Medulla oblongata (tissue), 1 donor: Measurements from ENCODE around the gene C10orf143.
"Not testable (repeated sequence)": the region's sequence is repeated elsewhere in the genome, so short reads cannot be mapped to it uniquely, and the experiment has no call there.

ENCODE experiments used
- DNase-seq: peaks from one replicate; pipeline ENCODE4 v3.0.0-alpha.2; 2015; ENCODE audit errors: extremely low spot score

C10orf143 gene

GRCh38 chr10:130110246-130111112 lies at the start of gene C10orf143:
Gene C10orf143, minus strand, starts transcription at chr10:130110830. Its CDS starts 58 bp downstream, at chr10:130110772.
- DNase-seq, result peak; percentile 98

GRCh38 chr10:130159192-130159794 lies 48.7 kb upstream of the C10orf143 start:
- no peak for DNase-seq

- no peak for DNase-seq
Measured at GRCh38 chr10:130146042-130146441, 35.4 kb upstream of the C10orf143 start.

GRCh38 chr10:130141878-130142277 lies 31.2 kb upstream of the C10orf143 start:
- DNase-seq, result no peak

GRCh38 chr10:130141460-130141859 lies 30.8 kb upstream of the C10orf143 start:
- no peak for DNase-seq

GRCh38 chr10:130141038-130141437 lies 30.4 kb upstream of the C10orf143 start:
- DNase-seq, result no peak

GRCh38 chr10:130140425-130140824 lies 29.8 kb upstream of the C10orf143 start:
- no peak for DNase-seq

GRCh38 chr10:130138479-130138866 lies 27.8 kb upstream of the C10orf143 start:
- DNase-seq, result no peak

GRCh38 chr10:130137659-130138478 lies 27.2 kb upstream of the C10orf143 start:
- DNase-seq, result no peak

- DNase-seq, result no peak
Measured at GRCh38 chr10:130137090-130137448, 26.4 kb upstream of the C10orf143 start.

- peak; percentile 86 for DNase-seq
Measured at GRCh38 chr10:130136226-130137089, 25.8 kb upstream of the C10orf143 start, which contains the start of gene GLRX3. Gene GLRX3, plus strand, starts transcription at chr10:130136391. Its CDS starts 30 bp downstream, at chr10:130136421.

- DNase-seq, result peak; percentile 3
Measured at GRCh38 chr10:130135676-130136225, 25.1 kb upstream of the C10orf143 start.

- DNase-seq, result no peak
Measured at GRCh38 chr10:130128922-130129321, 18.3 kb upstream of the C10orf143 start.

- DNase-seq, result no peak
Measured at GRCh38 chr10:130128062-130128781, 17.6 kb upstream of the C10orf143 start.

- DNase-seq, result peak; percentile 74
Measured at GRCh38 chr10:130127364-130128061, 16.9 kb upstream of the C10orf143 start.

- DNase-seq, result no peak
Measured at GRCh38 chr10:130121486-130122079, 11.0 kb upstream of the C10orf143 start.

GRCh38 chr10:130117535-130117934 lies 6.9 kb upstream of the C10orf143 start:
- DNase-seq, result not testable (repeated sequence)

GRCh38 chr10:130116942-130117341 lies 6.3 kb upstream of the C10orf143 start:
- DNase-seq, result not testable (repeated sequence)

- no peak for DNase-seq
Measured at GRCh38 chr10:130112821-130113220, 2.2 kb upstream of the C10orf143 start.
